Fibroblast of skin of back (primary cell): ENCODE measurements around the gene PRR23A.

Experiments
- DNase-seq: peaks from one replicate; pipeline ENCODE4 v3.0.0-alpha.2; 2013

The PRR23A gene

DNA sequence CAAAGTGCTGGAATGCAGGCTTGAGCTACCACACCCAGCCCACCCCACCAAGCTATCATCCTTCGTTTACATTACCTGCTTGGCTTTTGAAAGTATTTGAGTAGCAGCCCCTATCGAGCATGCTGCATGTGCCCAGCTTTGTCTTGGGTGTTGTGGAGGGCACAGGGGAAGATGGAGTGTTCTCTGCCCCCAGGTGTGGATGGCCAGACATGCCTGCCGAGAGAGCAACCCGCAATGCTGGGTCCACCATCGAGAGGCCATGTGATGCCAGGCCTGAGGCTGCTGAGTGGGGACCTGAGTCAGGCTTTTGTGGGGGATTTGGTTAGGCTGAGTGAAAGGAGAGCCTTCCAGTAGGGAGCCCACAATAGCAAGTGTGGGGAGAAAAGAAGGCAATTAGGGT, 33.1 kb downstream of the PRR23A start:
- DNase-seq, result no peak

DNA sequence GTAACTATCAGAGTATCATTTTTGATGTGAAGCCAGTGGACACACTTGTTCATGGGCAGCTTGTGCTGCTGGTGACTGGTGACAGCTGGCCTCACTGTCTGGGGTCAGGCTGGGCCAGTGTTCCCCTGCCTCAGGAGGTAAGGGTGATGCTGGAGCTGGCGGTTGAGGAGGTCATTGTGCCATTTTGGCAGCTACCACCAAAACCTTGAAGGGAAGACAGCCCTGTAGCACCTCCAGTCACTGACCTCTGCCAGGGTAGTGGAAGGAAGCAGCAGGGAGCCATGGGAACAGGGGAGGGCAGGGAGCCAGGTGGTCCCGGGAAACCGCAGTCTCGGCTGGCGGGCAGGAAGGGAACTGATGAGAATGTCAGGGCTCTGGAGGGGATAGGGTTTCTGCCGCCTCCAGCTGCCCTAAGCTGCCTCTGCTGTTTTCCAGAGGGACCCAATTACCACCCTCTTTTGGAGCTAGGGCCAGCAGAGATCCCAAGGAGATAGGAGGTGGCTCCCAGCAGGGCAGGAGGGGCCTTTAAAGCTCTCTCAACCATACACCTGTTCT, 34.2 kb downstream of the PRR23A start:
- DNase-seq, result no peak

DNA sequence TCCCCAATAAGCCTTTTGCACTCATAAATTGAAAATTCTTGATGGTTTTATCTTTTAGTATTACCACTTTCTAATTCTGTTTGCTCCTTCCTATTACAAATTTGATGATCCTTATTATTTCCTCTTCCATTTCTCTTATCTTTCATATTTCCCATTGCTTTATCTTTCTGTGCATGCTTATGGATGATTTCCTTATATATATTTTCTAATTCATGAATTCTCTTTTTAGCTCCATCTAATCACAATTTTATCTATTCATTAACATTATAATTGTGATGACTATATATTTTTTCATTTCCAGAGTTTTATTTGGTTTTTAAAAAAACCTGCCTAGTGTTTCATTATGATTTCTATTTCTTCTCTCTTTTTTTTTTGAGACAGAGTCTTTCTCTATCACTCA, 41.1 kb downstream of the PRR23A start:
- no peak for DNase-seq

DNA sequence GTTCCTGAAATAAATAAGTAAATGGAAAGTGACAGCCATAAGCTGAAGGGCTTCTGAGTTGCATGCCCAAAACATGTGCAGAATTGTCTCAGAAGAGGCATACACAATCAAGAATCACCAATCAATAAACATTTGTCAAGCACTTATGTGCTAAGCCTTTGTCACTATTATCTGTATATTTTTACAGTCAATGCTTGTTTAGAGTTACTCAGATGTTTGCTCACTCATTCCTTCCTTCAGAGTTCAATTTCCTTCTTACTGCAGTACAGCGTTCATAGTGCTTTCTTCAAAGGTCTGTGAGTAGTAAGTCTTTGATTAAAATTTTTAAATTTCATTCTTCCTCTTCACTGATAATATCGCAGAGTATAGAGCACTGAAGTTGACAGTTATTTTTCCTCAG, 41.8 kb downstream of the PRR23A start:
- no peak for DNase-seq

DNA sequence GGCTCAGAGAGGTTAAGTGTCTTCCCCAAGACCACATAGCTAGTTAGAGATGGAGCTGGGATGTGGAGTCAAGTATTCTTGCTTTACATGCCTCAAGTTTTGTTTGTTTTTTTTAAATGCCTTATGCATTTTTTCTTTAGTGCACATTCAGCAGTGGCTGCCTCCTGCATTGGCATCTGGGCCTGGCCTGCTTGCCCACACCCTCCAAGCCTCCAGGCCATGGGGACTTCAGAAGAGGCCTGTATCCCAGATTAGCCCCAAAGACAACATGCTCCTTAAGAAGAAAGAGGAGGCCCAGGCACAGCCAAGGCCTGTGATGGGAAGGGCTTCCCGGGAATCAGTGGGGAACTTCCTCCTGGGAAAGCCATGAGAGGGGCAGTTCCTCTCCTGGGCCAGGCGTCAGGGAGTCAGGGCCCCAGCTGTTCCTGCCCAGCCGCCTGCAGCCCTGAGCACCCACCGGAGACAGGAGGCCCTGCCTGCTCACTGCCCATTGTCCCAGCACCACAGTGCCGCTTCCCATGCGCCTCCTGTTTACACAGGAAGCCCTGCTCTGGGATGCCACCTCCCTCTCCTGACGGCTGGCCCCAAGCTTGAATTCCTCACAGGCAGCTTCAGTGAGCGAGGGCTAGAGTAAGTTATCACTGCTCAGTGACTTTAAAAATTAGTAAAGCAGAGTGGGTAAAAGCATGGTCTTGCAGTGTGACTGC, 43.1 kb downstream of the PRR23A start:
- no peak for DNase-seq

DNA sequence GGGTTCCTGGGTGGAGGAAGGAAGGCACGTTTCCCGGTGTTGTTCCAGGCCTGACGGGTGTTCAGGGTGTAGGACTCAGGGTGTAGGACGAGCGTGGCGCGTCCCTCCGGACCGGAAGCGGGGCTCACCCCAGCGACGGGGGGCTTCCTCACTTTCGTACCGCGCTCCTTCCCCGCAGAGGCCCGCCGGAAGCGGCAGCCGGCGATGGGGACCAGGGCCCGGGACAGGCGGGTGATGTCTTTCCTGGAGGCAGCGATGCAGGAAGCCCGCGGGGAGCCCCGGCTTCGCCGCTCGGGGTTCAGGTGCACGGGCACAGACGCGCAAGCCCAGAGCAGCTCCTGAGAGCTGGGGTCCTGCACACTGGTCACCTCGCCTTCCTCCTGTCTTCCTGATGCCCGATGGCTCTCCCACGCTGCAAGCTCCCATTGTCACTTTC, 45.6 kb downstream of the PRR23A start:
- no peak for DNase-seq
